GM23338 (cell line): ENCODE data around the gene DUSP9.

ENCODE experiments used
- CREB1 ChIP-seq: fragments of 250-450 bp; sonication (Bioruptor Pico); IDR thresholded peaks from 2 replicates; pipeline ENCODE4 v1.5.0; 2020; ENCODE audit warnings: low read depth, mild to moderate bottlenecking, moderate library complexity
- CTCF ChIP-seq, 2 experiments: fragments of 200-600 bp in 1 of 2; sonication (generic) in 1 of 2; conservative IDR thresholded peaks; 2 replicates each; pipeline versions ENCODE4 v1.5.1 to v1.6.1; 2016 to 2017; ENCODE audit warnings: antibody characterized with exemption in 2 of 2, low read depth in 2 of 2, mild to moderate bottlenecking in 2 of 2, moderate library complexity in 1 of 2
- EZH2 ChIP-seq: fragments of 200-600 bp; sonication (generic); IDR thresholded peaks from one replicate; pipeline ENCODE4 v1.8.0; 2017; ENCODE audit warnings: antibody characterized with exemption, mild to moderate bottlenecking, low read depth; ENCODE audit not compliant: unreplicated experiment
- EZH2phosphoT487 ChIP-seq: fragments of 200-600 bp; sonication (generic); IDR thresholded peaks from one replicate; pipeline ENCODE4 v1.8.1; 2018; ENCODE audit warnings: antibody characterized with exemption; ENCODE audit not compliant: unreplicated experiment
- JUNB ChIP-seq: IDR thresholded peaks from one replicate; pipeline ENCODE4 v1.6.1; 2016; ENCODE audit warnings: antibody characterized with exemption; ENCODE audit not compliant: unreplicated experiment
- NANOG ChIP-seq: IDR thresholded peaks from 2 replicates; pipeline ENCODE4 v1.6.1; 2016; ENCODE audit warnings: antibody characterized with exemption, borderline replicate concordance
- POLR2AphosphoS5 ChIP-seq: IDR thresholded peaks from 2 replicates; pipeline ENCODE4 v1.6.1; 2016; ENCODE audit warnings: antibody characterized with exemption, low read depth
- REST ChIP-seq: IDR thresholded peaks from one replicate; pipeline ENCODE4 v1.6.1; 2018; ENCODE audit warnings: antibody characterized with exemption; ENCODE audit not compliant: unreplicated experiment
- ZNF114 ChIP-seq: fragments of 250-450 bp; sonication (Bioruptor Pico); IDR thresholded peaks from 2 replicates; pipeline ENCODE4 v1.5.0; 2020; ENCODE audit warnings: mild to moderate bottlenecking, moderate library complexity
- ZNF331 ChIP-seq: fragments of 250-450 bp; sonication (Bioruptor Pico); IDR thresholded peaks from 2 replicates; pipeline ENCODE4 v1.5.0; 2020; ENCODE audit warnings: low read depth, mild to moderate bottlenecking, moderate library complexity

GRCh38 chrX:153634832-153635231 is 12.2 kb upstream of the DUSP9 start:
- TF ChIP-seq CTCF (conservative IDR thresholded peaks at IDR 0.05; ENCODE audit: low read depth in 2 of 2) (no peak), CREB1 (CRISPR knock-in tag) (no peak), EZH2 (no peak), EZH2phosphoT487 (no peak), POLR2AphosphoS5 (no peak), REST (no peak), NANOG (no peak), ZNF114 (CRISPR knock-in tag) (no peak), JUNB (no peak), ZNF331 (CRISPR knock-in tag) (no peak)
